Measurements from ENCODE around the gene POLRMT. TPM values are rescaled to one million over a fixed set of nuclear protein-coding genes. Genes with fewer than 3 reads are reported as not detected.

Gene POLRMT
- polyA plus RNA-seq, 1 of the 3 experiments (the other 2 are of a cell fraction) = 38.2 TPM

- Histone ChIP-seq H4K20me1 (ENCODE audit: insufficient read depth) (no peaks in the 10 kb centered on the region), H2AFZ (ENCODE audit: low read depth) (peak within 1 kb of the TSS; percentile 78; the same call in 1 of the 2 replicates), H3K9me3 (no peaks in the 10 kb centered on the region), H3K27me3 (ENCODE audit: insufficient read depth) (no peaks in the 10 kb centered on the region), H3K9ac (peak within 1 kb of the TSS; percentile 52), H3K79me2 (ENCODE audit: insufficient read depth) (no peaks in the 10 kb centered on the region), H3K4me3 (ENCODE audit: low read depth in 2 of 2, low read length in 1 of 2) (peak within 1 kb of the TSS; percentile 53 to 82), H3K4me1 (ENCODE audit: control insufficient read depth in 1 of 2, insufficient read depth in 2 of 2, low read depth in 1 of 2, low read length in 1 of 2) (peaks cover 0 to 8% of the 10 kb centered on the region in 2 experiments; a peak in 2 of 4 replicates), H3K27ac (ENCODE audit: low read depth in 2 of 2, low read length in 1 of 2) (no peak within 1 kb of the TSS), H3K36me3 (replicated peaks in 1 of 2; ENCODE audit: control insufficient read depth in 1 of 2, insufficient read depth in 2 of 2, low read length in 1 of 2) (peaks cover 0 to 5% of the 10 kb centered on the region in 2 experiments), H3K9me2 (no peaks in the 10 kb centered on the region), H3F3A (replicated peaks; ENCODE audit: insufficient read depth) (no peaks in the 10 kb centered on the region), H3K4me2 (peak within 1 kb of the TSS; percentile 91)
- TF ChIP-seq CHD2 (IDR thresholded peaks at IDR 0.05; ENCODE audit: low read length, partially characterized antibody) (no peak), USF2 (IDR thresholded peaks at IDR 0.05; ENCODE audit: borderline replicate concordance, low read depth, low read length) (no peak), SIN3A (IDR thresholded peaks at IDR 0.05; ENCODE audit: borderline replicate concordance, low read depth, low read length) (no peak), FOSL2 (IDR thresholded peaks at IDR 0.05; ENCODE audit: borderline replicate concordance, low read depth) (no peak), MXI1 (IDR thresholded peaks at IDR 0.05; ENCODE audit: low read depth, low read length) (peak; percentile 54; the same call in 1 of the 2 replicates), FOXJ3 (CRISPR knock-in tag; IDR thresholded peaks at IDR 0.05) (no peak), YY1 (IDR thresholded peaks at IDR 0.05; ENCODE audit: low read depth) (no peak), SMC3 (IDR thresholded peaks at IDR 0.05; ENCODE audit: low read depth, low read length) (no peak), GABPA (IDR thresholded peaks at IDR 0.05; ENCODE audit: low read depth) (no peak), PBX3 (IDR thresholded peaks at IDR 0.05) (no peak), RFX5 (IDR thresholded peaks at IDR 0.05; ENCODE audit: low read length) (no peak), TCF12 (IDR thresholded peaks at IDR 0.05) (no peak), ELF1 (IDR thresholded peaks at IDR 0.05) (no peak), MEF2A (IDR thresholded peaks at IDR 0.05; ENCODE audit: borderline replicate concordance, low read depth) (no peak), NRF1 (IDR thresholded peaks at IDR 0.05; ENCODE audit: low read depth, low read length) (peak; percentile 46), FOXM1 (IDR thresholded peaks at IDR 0.05; ENCODE audit: low read depth) (no peak), RCOR1 (IDR thresholded peaks at IDR 0.05; ENCODE audit: low read length) (no peak), IRF3 (IDR thresholded peaks at IDR 0.05; ENCODE audit: low read depth, low read length) (no peak), POLR2AphosphoS5 (IDR thresholded peaks at IDR 0.05; ENCODE audit: low read depth, low read length) (no peak), USF1 (IDR thresholded peaks at IDR 0.05; ENCODE audit: borderline replicate concordance, low read depth) (no peak), MAX (IDR thresholded peaks at IDR 0.05; ENCODE audit: low read depth) (peak; percentile 24; the same call in 1 of the 2 replicates), NFIC (IDR thresholded peaks at IDR 0.05; ENCODE audit: borderline replicate concordance) (no peak), RXRA (IDR thresholded peaks at IDR 0.05; ENCODE audit: borderline replicate concordance, low read depth) (no peak)
- POLR2A ChIA-PET = no interaction called here
- peak; percentile 100 for DNase-seq
- 4% methylated on average over 46 of the region's 109 CpGs for WGBS (ENCODE audit: low lambda C conversion rate)
- CTCF ChIA-PET = no interaction called here
These were observed 6.2 kb upstream of the POLRMT start, which contains the start of gene FGF22 for GRCh38 chr19:639253-640160. FGF22 (plus strand) TSS chr19:639879; CDS start chr19:639926, 47 bp downstream.

Measured in SK-N-SH (cell line).